PC-3 (cell line): ENCODE data around the gene PLEKHG2.

Source experiments
- CTCF ChIP-seq: fragments of 300-600 bp; sonication (generic); conservative IDR thresholded peaks from 2 replicates; pipeline ENCODE4 v1.5.1; 2017; ENCODE audit warnings: antibody characterized with exemption, low read depth, mild to moderate bottlenecking, low read length
- EZH2 ChIP-seq: fragments of 300-600 bp; sonication (generic); IDR thresholded peaks from one replicate; pipeline ENCODE4 v1.6.1; 2017; ENCODE audit warnings: antibody characterized with exemption, mild to moderate bottlenecking, low read length; ENCODE audit not compliant: unreplicated experiment
- EZH2phosphoT487 ChIP-seq: fragments of 300-600 bp; sonication (generic); IDR thresholded peaks from 2 replicates; pipeline ENCODE4 v1.6.1; 2018; ENCODE audit warnings: mild to moderate bottlenecking, antibody characterized with exemption, low read length, borderline replicate concordance

- TF ChIP-seq CTCF (no peak), EZH2 (no peak), EZH2phosphoT487 (no peak)
Measured at GRCh38 chr19:39423258-39424086, 11.0 kb downstream of the PLEKHG2 start.
